GM12801 (cell line): ENCODE measurements around the gene GINS1.

Experiments used
- TF ChIP-seq, protein P1 (sequence below): IDR thresholded peaks from one replicate; pipeline ENCODE4 v1.5.1; 2011; ENCODE audit warnings: control low read depth; ENCODE audit not compliant: insufficient read length; ENCODE audit errors: extremely low read depth

Gene GINS1

DNA sequence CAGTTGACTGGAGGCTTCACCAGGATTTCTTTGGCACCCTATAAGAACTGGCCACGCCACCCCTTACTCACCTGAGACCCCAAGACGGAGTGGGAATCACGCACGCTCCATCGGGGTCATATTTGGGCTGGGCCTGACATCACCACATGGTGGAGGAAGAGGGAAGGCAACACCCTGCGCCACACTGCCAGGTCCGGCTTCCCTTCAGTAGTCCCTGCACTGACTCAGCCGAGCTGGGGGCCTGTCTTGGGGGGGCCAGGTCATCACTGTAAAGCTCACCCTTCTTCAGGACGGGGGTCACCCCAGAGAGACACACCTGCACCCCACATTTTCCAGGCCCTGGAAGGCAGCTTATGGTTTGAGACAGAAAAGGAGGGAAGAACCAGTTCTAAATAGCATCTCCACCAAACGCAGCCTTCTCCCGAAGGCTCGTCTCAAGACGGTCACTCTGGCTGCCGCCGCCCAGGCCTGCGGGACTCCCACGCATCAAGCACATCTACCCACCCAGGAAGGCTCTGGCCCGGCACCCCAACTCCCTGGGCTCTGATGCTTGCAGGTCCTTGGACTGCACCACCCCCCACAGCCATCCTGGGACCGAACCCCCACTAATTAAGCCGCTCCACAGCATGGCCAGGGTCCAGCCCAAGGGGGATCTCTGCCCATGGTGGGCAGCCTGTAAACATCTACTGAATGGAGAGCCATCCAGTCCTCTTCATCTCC lies 51.8 kb downstream of the GINS1 start:
- TF ChIP-seq, protein P1, sequence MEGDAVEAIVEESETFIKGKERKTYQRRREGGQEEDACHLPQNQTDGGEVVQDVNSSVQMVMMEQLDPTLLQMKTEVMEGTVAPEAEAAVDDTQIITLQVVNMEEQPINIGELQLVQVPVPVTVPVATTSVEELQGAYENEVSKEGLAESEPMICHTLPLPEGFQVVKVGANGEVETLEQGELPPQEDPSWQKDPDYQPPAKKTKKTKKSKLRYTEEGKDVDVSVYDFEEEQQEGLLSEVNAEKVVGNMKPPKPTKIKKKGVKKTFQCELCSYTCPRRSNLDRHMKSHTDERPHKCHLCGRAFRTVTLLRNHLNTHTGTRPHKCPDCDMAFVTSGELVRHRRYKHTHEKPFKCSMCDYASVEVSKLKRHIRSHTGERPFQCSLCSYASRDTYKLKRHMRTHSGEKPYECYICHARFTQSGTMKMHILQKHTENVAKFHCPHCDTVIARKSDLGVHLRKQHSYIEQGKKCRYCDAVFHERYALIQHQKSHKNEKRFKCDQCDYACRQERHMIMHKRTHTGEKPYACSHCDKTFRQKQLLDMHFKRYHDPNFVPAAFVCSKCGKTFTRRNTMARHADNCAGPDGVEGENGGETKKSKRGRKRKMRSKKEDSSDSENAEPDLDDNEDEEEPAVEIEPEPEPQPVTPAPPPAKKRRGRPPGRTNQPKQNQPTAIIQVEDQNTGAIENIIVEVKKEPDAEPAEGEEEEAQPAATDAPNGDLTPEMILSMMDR, result no peak

DNA sequence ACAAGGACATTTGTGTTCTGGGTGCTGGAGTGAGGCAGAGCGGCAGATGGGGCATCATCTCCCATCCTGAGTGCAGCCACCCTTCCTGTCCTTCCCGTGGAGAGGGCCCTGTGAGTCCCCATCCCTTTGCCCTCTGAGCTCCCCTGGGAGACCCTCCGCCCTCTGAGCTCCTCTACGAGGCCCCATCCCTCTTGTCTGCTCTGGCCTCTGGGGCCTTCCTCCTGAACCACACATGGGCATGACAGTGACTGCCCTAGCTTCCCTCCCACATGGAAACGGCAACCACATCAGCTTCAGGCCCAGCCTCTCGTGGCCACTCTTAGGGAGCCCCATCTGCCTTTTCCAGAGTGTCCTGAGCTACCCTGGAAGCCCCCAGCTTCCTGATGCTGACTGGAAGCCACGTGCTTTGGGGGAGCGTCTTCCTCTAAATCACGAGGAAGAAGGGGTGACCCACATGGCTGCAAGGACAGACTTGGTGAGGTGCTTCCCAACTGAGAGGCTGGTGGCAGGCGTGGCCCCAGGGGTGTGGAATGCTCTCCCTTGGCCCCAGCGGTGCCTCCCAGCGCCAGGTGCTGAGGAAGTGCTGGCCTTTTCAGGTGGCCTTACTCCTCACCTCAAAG lies 52.6 kb downstream of the GINS1 start:
- TF ChIP-seq, protein P1, result no peak

DNA sequence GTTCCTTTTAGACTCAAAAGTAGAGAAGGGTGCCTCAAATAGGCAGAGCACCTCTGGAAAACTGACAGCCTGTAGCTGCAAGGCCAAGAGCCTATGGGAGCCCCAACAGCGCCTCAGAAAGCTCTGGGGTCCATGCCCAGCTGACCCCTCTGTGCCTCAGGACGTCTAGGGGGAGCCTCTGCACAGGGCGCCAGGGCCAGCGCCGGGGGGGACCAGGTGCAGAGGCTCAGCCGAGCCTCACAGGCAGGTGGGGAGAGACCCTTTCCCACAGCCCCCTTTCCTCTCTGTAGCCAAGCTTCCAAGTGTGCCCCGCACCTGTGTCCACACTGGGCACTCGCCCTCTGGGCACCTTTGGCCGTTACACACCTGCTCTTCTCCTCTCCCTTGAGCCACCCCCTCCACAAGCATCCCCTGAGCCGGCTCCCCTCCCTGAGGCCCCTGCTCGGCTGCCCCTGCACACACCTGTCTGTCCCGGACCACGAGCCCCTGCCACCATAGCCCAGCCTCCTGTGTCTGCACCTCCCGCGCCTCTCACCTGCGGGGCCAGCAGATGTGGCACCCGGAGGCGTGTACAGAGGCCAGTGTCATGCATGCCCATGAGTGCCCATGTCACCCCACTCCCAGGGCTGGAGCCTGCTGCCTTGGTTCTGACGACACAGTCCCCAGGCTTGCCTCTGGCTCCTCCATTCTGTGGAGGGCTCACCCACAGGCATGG lies 53.2 kb downstream of the GINS1 start:
- TF ChIP-seq, protein P1, result no peak

DNA sequence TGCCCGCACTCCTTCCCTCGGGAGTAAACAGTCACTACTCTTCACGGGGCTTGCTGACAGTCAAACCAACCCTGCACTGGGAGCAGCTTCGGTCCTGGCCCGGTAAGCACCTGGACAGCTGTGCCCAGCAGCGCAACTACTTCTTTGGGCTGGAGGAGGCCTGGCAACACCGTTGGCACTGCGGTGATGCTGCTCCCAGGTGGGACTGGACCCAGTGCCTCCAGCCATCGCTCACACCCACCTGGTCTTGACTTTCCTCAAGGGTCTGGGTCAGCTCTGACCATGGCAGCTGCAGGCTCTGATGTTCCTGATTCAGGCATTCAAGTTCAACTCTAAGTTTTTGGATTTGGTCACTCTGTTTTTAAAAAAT lies 53.8 kb downstream of the GINS1 start:
- TF ChIP-seq, protein P1, result no peak

DNA sequence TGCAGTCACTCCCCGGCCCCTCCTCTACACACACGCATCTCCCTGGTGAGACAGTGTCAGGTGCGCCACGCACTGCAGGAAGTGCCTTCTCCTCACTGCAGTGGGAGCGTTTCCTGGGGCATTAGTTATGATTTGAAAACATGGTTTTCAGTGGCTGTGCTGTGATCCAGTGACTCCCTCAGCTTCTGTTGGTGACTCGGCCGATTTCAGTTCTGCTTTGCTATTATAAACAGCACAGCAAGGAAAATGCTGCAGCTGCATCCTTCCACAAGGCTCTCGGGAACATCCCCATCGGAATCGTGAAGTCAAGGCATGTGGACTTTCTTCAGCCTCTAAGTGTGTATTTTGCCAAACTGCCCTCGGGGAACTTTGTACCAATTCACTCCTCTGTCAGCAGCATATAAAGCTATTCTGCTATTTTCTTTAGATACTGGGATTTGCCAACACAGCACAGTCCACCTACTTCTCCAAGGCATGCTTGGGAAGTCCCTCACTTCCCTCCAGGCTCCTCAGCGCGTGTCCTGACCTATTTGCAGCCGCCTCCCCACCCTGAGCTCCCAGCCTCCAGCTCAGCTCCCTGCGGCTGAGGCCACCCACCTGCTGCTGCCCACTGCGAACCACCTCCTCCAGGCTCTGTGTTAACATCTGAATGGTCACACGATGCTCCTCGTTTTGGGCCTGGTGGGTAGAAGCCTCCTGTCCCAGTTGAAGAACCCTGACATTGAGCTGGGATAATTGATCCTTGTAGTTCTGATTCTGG lies 54.5 kb downstream of the GINS1 start:
- TF ChIP-seq, protein P1, result no peak

DNA sequence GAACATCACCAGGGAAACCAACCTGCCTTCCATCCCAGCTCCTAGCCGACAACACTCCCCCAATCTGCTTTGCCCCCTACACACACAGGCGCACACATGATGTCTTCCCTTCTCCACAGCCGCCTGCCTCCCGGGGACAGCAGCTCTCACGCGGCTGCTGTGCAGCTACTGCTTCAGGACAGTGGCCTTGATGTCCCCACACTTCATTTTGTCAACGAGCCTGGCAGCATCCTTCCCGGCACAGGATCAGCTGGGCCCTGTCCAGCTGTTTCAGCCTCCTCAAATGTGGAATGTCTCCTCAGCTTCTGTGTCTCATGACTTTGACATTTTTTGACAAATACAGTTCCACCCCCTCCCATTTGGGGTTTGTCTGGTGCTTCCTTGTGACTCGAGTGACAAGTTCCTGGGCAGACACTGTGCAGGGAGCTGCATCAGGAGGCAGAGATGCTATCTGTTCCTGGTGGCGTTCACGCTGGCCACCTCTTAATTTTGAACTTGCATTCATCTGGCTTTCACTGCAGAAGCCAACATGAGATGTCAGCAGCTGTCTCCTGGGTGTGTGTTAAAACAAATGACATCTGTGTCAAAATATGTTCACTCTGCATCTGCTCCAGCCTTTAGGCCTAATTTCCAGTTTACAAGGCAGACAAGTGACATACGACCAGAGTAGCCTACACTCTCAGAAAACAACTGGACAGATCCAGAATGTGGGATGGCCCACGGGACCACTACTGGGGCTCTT lies 57.2 kb downstream of the GINS1 start:
- TF ChIP-seq, protein P1, result no peak
